ENCODE data around the gene RC3H1. TPM values are rescaled to one million over a fixed set of nuclear protein-coding genes. Genes with fewer than 3 reads are reported as not detected.
"Not testable (repeated sequence)": the region's sequence is repeated elsewhere in the genome, so short reads cannot be mapped to it uniquely, and the experiment has no call there.

RC3H1 gene
- total RNA-seq, 1 experiment from 2014 or later: 18.9 TPM

DNA sequence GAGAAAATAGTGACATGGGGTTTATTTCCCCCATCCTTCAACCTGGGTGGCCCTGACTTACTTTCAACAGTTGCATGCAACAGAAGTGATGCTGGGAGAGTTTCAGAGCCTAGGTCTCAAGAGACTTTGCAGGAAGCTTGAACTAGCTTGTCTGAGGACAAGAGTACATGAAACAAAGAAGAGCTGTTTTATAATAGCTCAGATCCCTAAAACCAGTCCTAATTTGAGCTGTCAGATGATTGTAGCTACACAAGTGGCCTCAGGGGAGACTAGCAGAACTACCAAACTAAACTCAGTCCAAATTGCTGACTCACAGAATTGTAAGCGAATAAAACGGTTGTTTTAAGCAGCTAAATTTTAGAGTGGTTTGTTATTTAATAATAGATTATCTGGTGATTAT lies 17.1 kb downstream of the RC3H1 start:
- DNase-seq: peak; percentile 19
- Histone ChIP-seq H3K27me3 (ENCODE audit: control insufficient read depth, insufficient read depth, low read length) (no peaks in the 10 kb centered on the region), H3K4me3 (ENCODE audit: insufficient read depth, low read depth, low read length) (no peak overlapping the region), H3K36me3 (replicated peaks; ENCODE audit: control insufficient read depth, insufficient read depth, low read length) (no peaks in the 10 kb centered on the region; the same call in 1 of the 2 replicates)

DNA sequence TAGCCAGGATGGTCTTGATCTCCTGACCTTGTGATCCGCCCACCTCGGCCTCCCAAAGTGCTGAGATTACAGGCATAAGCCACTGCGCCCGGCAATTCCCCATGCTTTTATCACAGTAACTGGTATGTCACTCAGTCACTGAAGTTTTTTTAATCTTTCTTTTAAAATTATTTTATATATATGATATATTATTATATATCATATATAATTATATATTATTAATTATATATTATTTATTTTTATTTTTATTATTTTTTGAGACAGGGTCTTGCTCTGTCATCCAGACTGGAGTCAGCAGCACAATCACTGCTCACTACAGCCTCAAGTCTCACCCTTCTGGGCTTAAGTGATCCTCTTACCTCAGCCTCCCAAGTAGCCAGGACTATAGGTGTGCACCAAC lies 18.3 kb downstream of the RC3H1 start:
- no peaks in the 10 kb centered on the region; the same call in 1 of the 2 replicates for H3K36me3 ChIP-seq (replicated peaks; ENCODE audit: control insufficient read depth, insufficient read depth, low read length)
- H3K27me3 ChIP-seq (ENCODE audit: control insufficient read depth, insufficient read depth, low read length): no peaks in the 10 kb centered on the region
- no peak overlapping the region for H3K4me3 ChIP-seq (ENCODE audit: insufficient read depth, low read depth, low read length)
- DNase-seq: no peak

- Histone ChIP-seq H3K4me3 (ENCODE audit: insufficient read depth, low read depth, low read length) (no peak overlapping the region), H3K27me3 (ENCODE audit: control insufficient read depth, insufficient read depth, low read length) (no peaks in the 10 kb centered on the region), H3K36me3 (replicated peaks; ENCODE audit: control insufficient read depth, insufficient read depth, low read length) (no peaks in the 10 kb centered on the region; the same call in 1 of the 2 replicates)
- no peak for DNase-seq
Observed at GRCh38 chr1:174001573-174001972, 20.6 kb downstream of the RC3H1 start.

GRCh38 chr1:174000371-174000770 lies 21.8 kb downstream of the RC3H1 start:
- H3K36me3 ChIP-seq (replicated peaks; ENCODE audit: control insufficient read depth, insufficient read depth, low read length): no peaks in the 10 kb centered on the region
- no peak overlapping the region for H3K4me3 ChIP-seq (ENCODE audit: insufficient read depth, low read depth, low read length)
- no peaks in the 10 kb centered on the region for H3K27me3 ChIP-seq (ENCODE audit: control insufficient read depth, insufficient read depth, low read length)
- DNase-seq: no peak

DNA sequence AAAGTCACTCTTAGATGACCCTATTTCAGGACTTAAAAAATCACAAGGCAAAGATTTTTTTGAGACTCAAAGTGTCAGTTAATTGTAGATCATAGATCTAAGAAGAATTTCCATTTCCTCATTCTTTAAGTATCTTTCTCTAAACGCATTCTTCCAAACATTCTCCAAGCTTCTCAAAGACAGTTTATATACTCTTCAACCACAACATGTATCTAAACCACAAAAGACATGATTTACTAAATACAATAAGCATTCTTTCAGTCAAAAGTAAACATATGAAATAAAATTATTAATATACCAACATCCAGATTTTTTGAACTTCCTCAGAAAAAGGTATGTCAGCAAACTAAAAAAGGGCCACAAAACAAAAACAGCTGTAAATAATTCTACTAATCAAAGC lies 24.4 kb downstream of the RC3H1 start:
- no peak overlapping the region for H3K4me3 ChIP-seq (ENCODE audit: insufficient read depth, low read depth, low read length)
- H3K27me3 ChIP-seq (ENCODE audit: control insufficient read depth, insufficient read depth, low read length): no peaks in the 10 kb centered on the region
- no peaks in the 10 kb centered on the region; the same call in 1 of the 2 replicates for H3K36me3 ChIP-seq (replicated peaks; ENCODE audit: control insufficient read depth, insufficient read depth, low read length)
- no peak for DNase-seq

- no peaks in the 10 kb centered on the region for H3K27me3 ChIP-seq (ENCODE audit: control insufficient read depth, insufficient read depth, low read length)
- no peak for DNase-seq
- no peak overlapping the region for H3K4me3 ChIP-seq (ENCODE audit: insufficient read depth, low read depth, low read length)
- H3K36me3 ChIP-seq (replicated peaks; ENCODE audit: control insufficient read depth, insufficient read depth, low read length): peaks cover 3% of the 10 kb centered on the region
Observed at GRCh38 chr1:173996995-173997394, 25.2 kb downstream of the RC3H1 start.

GRCh38 chr1:173995475-173995874 lies 26.7 kb downstream of the RC3H1 start:
- DNase-seq: no peak
- Histone ChIP-seq H3K4me3 (ENCODE audit: insufficient read depth, low read depth, low read length) (no peak overlapping the region), H3K36me3 (replicated peaks; ENCODE audit: control insufficient read depth, insufficient read depth, low read length) (peaks cover 6% of the 10 kb centered on the region), H3K27me3 (ENCODE audit: control insufficient read depth, insufficient read depth, low read length) (no peaks in the 10 kb centered on the region)

DNA sequence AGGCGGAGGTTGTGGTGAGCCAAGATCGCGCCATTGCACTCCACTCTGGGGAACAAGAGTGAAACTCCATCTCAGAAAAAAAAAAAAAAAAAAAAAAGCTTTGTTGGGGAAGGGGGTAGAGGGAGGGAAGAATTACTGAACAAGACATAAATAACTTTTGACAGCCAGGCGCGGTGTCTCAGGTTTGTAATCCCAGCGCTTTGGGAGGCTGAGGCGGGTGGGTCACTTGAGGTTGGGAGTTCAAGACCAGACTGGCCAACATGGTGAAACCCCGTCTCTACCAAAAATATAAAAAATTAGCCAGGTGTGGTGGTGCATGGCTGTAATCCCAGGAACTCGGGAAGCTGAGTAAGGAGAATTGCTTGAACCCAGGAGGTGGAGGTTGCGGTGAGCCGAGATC lies 28.2 kb downstream of the RC3H1 start:
- not testable (repeated sequence) for H3K36me3 ChIP-seq (replicated peaks; ENCODE audit: control insufficient read depth, insufficient read depth, low read length); H3K27me3 ChIP-seq (ENCODE audit: control insufficient read depth, insufficient read depth, low read length); H3K4me3 ChIP-seq (ENCODE audit: insufficient read depth, low read depth, low read length); DNase-seq

- Histone ChIP-seq H3K36me3 (replicated peaks; ENCODE audit: control insufficient read depth, insufficient read depth, low read length) (peaks cover 12% of the 10 kb centered on the region), H3K27me3 (ENCODE audit: control insufficient read depth, insufficient read depth, low read length) (no peaks in the 10 kb centered on the region), H3K4me3 (ENCODE audit: insufficient read depth, low read depth, low read length) (no peak overlapping the region)
- no peak for DNase-seq
Observed at GRCh38 chr1:173988068-173988467, 34.1 kb downstream of the RC3H1 start.

DNA sequence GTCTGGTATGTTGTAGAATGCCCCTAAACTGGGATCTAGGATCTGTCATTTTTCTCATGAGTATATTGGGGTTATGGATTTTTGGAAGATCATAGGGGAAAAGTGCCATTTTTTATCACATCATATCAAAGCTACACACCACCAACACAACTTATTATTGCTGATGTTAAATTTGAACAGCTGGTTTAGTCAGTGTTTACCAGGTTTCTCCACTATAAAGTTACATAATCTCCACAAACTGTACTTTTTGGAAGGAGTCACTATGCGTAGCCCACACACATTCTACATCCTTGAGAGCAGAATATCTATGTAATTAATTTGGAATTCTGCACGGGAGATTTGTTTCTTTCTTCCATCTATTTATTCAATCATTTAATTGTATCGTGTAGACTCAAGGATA lies 35.2 kb downstream of the RC3H1 start:
- peaks cover 9% of the 10 kb centered on the region for H3K36me3 ChIP-seq (replicated peaks; ENCODE audit: control insufficient read depth, insufficient read depth, low read length)
- H3K4me3 ChIP-seq (ENCODE audit: insufficient read depth, low read depth, low read length): no peak overlapping the region
- no peaks in the 10 kb centered on the region for H3K27me3 ChIP-seq (ENCODE audit: control insufficient read depth, insufficient read depth, low read length)
- DNase-seq: no peak

- H3K27me3 ChIP-seq (ENCODE audit: control insufficient read depth, insufficient read depth, low read length): no peaks in the 10 kb centered on the region
- H3K36me3 ChIP-seq (replicated peaks; ENCODE audit: control insufficient read depth, insufficient read depth, low read length): peaks cover 6% of the 10 kb centered on the region
- no peak overlapping the region for H3K4me3 ChIP-seq (ENCODE audit: insufficient read depth, low read depth, low read length)
- no peak for DNase-seq
Observed at GRCh38 chr1:173970252-173970651, 51.9 kb downstream of the RC3H1 start.

- not testable (repeated sequence) for DNase-seq; H3K4me3 ChIP-seq (ENCODE audit: insufficient read depth, low read depth, low read length); H3K27me3 ChIP-seq (ENCODE audit: control insufficient read depth, insufficient read depth, low read length)
- H3K36me3 ChIP-seq (replicated peaks; ENCODE audit: control insufficient read depth, insufficient read depth, low read length): peaks cover 13% of the 10 kb centered on the region
Observed at GRCh38 chr1:173965896-173966295, 56.3 kb downstream of the RC3H1 start.

- no peak overlapping the region for H3K4me3 ChIP-seq (ENCODE audit: insufficient read depth, low read depth, low read length)
- DNase-seq: no peak
- H3K27me3 ChIP-seq (ENCODE audit: control insufficient read depth, insufficient read depth, low read length): no peaks in the 10 kb centered on the region
- H3K36me3 ChIP-seq (replicated peaks; ENCODE audit: control insufficient read depth, insufficient read depth, low read length): peaks cover 11% of the 10 kb centered on the region
Observed at GRCh38 chr1:173963477-173963876, 58.7 kb downstream of the RC3H1 start.

- Histone ChIP-seq H3K36me3 (replicated peaks; ENCODE audit: control insufficient read depth, insufficient read depth, low read length) (peaks cover 11% of the 10 kb centered on the region), H3K27me3 (ENCODE audit: control insufficient read depth, insufficient read depth, low read length) (no peaks in the 10 kb centered on the region), H3K4me3 (ENCODE audit: insufficient read depth, low read depth, low read length) (no peak overlapping the region)
- no peak for DNase-seq
Observed at GRCh38 chr1:173960625-173961024, 61.5 kb downstream of the RC3H1 start.

DNA sequence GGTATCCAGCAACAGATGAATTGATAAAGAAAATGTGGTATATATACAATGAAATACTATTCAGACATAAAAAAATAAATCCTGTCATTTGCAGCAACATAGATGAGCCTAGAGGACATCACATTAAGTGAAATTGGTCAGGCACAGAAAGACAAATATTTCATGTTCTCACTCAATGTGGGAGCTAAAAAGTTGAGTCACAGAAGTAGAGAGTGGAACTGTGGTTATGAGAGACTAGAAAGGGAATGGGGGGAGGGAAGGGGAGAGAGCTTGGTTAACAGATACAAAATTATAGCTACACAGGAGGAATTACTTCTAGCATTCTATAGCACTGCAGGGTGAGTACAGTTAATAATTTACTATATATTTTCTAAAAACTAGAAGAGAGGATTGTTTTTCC lies 68.0 kb downstream of the RC3H1 start:
- DNase-seq: no peak
- no peaks in the 10 kb centered on the region; the same call in none of the 2 replicates for H3K36me3 ChIP-seq (replicated peaks; ENCODE audit: control insufficient read depth, insufficient read depth, low read length)
- no peak overlapping the region for H3K4me3 ChIP-seq (ENCODE audit: insufficient read depth, low read depth, low read length)
- no peaks in the 10 kb centered on the region for H3K27me3 ChIP-seq (ENCODE audit: control insufficient read depth, insufficient read depth, low read length)

DNA sequence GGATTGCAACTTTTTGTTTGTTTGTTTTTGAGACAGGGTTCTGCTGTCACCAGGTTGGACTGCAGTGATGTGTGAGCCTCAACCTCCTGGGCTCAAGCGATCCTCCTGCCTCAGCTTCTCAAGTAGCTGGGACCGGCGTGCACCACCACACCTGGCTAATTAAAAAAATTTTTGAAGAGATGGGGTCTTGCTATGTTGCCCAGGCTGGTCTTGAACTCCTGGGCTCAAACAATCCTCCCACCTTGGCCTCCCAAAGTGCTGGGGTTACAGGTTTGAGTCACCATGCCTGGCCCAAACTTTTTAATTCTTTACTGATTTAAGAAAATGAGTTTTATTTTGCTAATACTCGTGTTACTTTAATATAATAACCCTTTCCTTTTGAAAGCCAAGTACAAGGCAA lies 73.6 kb downstream of the RC3H1 start:
- H3K36me3 ChIP-seq (replicated peaks; ENCODE audit: control insufficient read depth, insufficient read depth, low read length): peaks cover 11% of the 10 kb centered on the region

More for the DNA sequence above, 73.6 kb downstream of the RC3H1 start:
- DNase-seq: no peak
- Histone ChIP-seq H3K27me3 (ENCODE audit: control insufficient read depth, insufficient read depth, low read length) (no peaks in the 10 kb centered on the region), H3K4me3 (ENCODE audit: insufficient read depth, low read depth, low read length) (no peak overlapping the region)

Data from H7 (cell line).